SK-N-SH (cell line): ENCODE measurements around the gene SLC39A13. TPM values are rescaled to one million over a fixed set of nuclear protein-coding genes. Genes with fewer than 3 reads are reported as not detected.

ENCODE experiments used
- CTCF ChIA-PET: fragments of 300-600, 350-600 bp; formaldehyde crosslinking; extraction: SDS; loops from one replicate; lab custom pipeline; 2021; lab: Yijun Ruan, JAX
- POLR2A ChIA-PET: fragments of 350-600 bp; sonication (Branson Sonifier 250); formaldehyde crosslinking; extraction: SDS; loops from one replicate; lab custom pipeline; 2020; ENCODE audit warnings: antibody characterized with exemption, inconsistent platforms; lab: Yijun Ruan, JAX
- DNase-seq: peaks from one replicate; pipeline ENCODE4 v3.0.0; 2012
- H2AFZ ChIP-seq: fragments of 200-600 bp; sonication (generic); 2 replicates; pipeline ENCODE4 v1.8.1; 2016; ENCODE audit warnings: antibody characterized with exemption, mild to moderate bottlenecking, low read depth
- H3F3A ChIP-seq: fragments of 200-600 bp; sonication (generic); replicated peaks from 2 replicates; pipeline ENCODE3; 2016; ENCODE audit warnings: antibody characterized with exemption, mild to moderate bottlenecking; ENCODE audit not compliant: insufficient read depth
- H3K27ac ChIP-seq, 2 experiments: fragments of 200-500 bp in 1 of 2; fragments of 200-600 bp in 1 of 2; sonication (Bioruptor generic) in 1 of 2; sonication (generic), shearing (Covaris generic) in 1 of 2; 2 replicates each; pipeline versions ENCODE4 v1.5.1 to v1.6.1; 2014 to 2016; ENCODE audit warnings: low read depth in 2 of 2, inconsistent platforms in 1 of 2, low read length in 1 of 2, mild to moderate bottlenecking in 1 of 2, mixed read lengths in 1 of 2
- H3K27me3 ChIP-seq: fragments of 200-600 bp; sonication (generic), shearing (Covaris generic); 2 replicates; pipeline ENCODE4 v1.6.1; 2016; ENCODE audit warnings: mixed run types; ENCODE audit not compliant: insufficient read depth
- H3K36me3 ChIP-seq, 2 experiments: fragments of 200-500 bp in 1 of 2; fragments of 200-600 bp in 1 of 2; sonication (Bioruptor generic) in 1 of 2; sonication (generic) in 1 of 2; replicated peaks in 1 of 2; 2 replicates each; pipeline versions ENCODE3 to v1.5.1; 2014 to 2016; ENCODE audit warnings: low read length in 1 of 2, mild to moderate bottlenecking in 1 of 2; ENCODE audit not compliant: insufficient read depth in 2 of 2, control insufficient read depth in 1 of 2
- H3K4me1 ChIP-seq, 2 experiments: fragments of 200-500 bp in 1 of 2; fragments of 200-600 bp in 1 of 2; sonication (Bioruptor generic) in 1 of 2; sonication (generic), shearing (Covaris generic) in 1 of 2; 2 replicates each; pipeline versions ENCODE4 v1.5.1 to v1.6.1; 2014 to 2016; ENCODE audit warnings: low read depth in 1 of 2, low read length in 1 of 2, mixed run types in 1 of 2; ENCODE audit not compliant: insufficient read depth in 2 of 2, control insufficient read depth in 1 of 2
- H3K4me2 ChIP-seq: fragments of 200-600 bp; sonication (generic), shearing (Covaris generic); 2 replicates; pipeline ENCODE4 v1.6.1; 2017; ENCODE audit warnings: mixed run types
- H3K4me3 ChIP-seq, 2 experiments: fragments of 200-500 bp in 1 of 2; fragments of 200-600 bp in 1 of 2; sonication (Bioruptor generic) in 1 of 2; sonication (generic), shearing (Covaris generic) in 1 of 2; 2 replicates each; pipeline versions ENCODE4 v1.5.1 to v1.8.1; 2014 to 2016; ENCODE audit warnings: low read depth in 2 of 2, inconsistent platforms in 1 of 2, low read length in 1 of 2, mild to moderate bottlenecking in 1 of 2, mixed read lengths in 1 of 2, moderate library complexity in 1 of 2
- H3K79me2 ChIP-seq: fragments of 200-600 bp; sonication (generic); 2 replicates; pipeline ENCODE4 v1.8.1; 2017; ENCODE audit warnings: mild to moderate bottlenecking; ENCODE audit not compliant: insufficient read depth
- H3K9ac ChIP-seq: fragments of 200-600 bp; sonication (generic); 2 replicates; pipeline ENCODE4 v1.6.1; 2017; ENCODE audit warnings: mixed run types
- H3K9me2 ChIP-seq: fragments of 200-600 bp; sonication (generic); 2 replicates; pipeline ENCODE4 v1.6.1; 2017; ENCODE audit warnings: mixed run types
- H3K9me3 ChIP-seq: fragments of 200-600 bp; sonication (generic); 2 replicates; pipeline ENCODE4 v1.6.1; 2017; ENCODE audit warnings: mixed run types, mild to moderate bottlenecking, moderate library complexity
- H4K20me1 ChIP-seq: fragments of 200-600 bp; sonication (generic); 2 replicates; pipeline ENCODE4 v1.6.1; 2017; ENCODE audit warnings: mild to moderate bottlenecking, mixed run types; ENCODE audit not compliant: insufficient read depth
- CHD2 ChIP-seq: fragments of 150-350 bp; IDR thresholded peaks from 2 replicates; pipeline ENCODE4 v1.6.1; 2018; ENCODE audit warnings: low read length; ENCODE audit not compliant: partially characterized antibody
- FOSL2 ChIP-seq: IDR thresholded peaks from 2 replicates; pipeline ENCODE4 v1.4.0; 2012; ENCODE audit warnings: low read depth, mild to moderate bottlenecking, moderate library complexity, borderline replicate concordance
- IRF3 ChIP-seq: fragments of 150-350 bp; IDR thresholded peaks from 2 replicates; pipeline ENCODE4 v1.6.1; 2016; ENCODE audit warnings: mild to moderate bottlenecking, low read depth, low read length
- MXI1 ChIP-seq: IDR thresholded peaks from 2 replicates; pipeline ENCODE4 v1.6.1; 2012; ENCODE audit warnings: mild to moderate bottlenecking, low read depth, low read length, improper control_type of control experiment
- PBX3 ChIP-seq: IDR thresholded peaks from 2 replicates; pipeline ENCODE4; 2012
- POLR2AphosphoS5 ChIP-seq: IDR thresholded peaks from 2 replicates; pipeline ENCODE4 v1.6.1; 2012; ENCODE audit warnings: low read depth, low read length
- RCOR1 ChIP-seq: fragments of 150-350 bp; IDR thresholded peaks from 2 replicates; pipeline ENCODE4 v1.6.1; 2017; ENCODE audit warnings: antibody characterized with exemption, low read length
- REST ChIP-seq: IDR thresholded peaks from 2 replicates; pipeline ENCODE4 v1.6.1; 2012; ENCODE audit warnings: mild to moderate bottlenecking, low read depth, low read length, moderate library complexity
- SIN3A ChIP-seq: IDR thresholded peaks from 2 replicates; pipeline ENCODE4 v1.6.1; 2012; ENCODE audit warnings: low read depth, mild to moderate bottlenecking, low read length, moderate library complexity, borderline replicate concordance
- SMC3 ChIP-seq: IDR thresholded peaks from 2 replicates; pipeline ENCODE4 v1.6.1; 2012; ENCODE audit warnings: low read depth, low read length, improper control_type of control experiment
- TCF12 ChIP-seq: IDR thresholded peaks from 2 replicates; pipeline ENCODE4 v1.4.0; 2012
- USF1 ChIP-seq: IDR thresholded peaks from 2 replicates; pipeline ENCODE4 v1.4.0; 2012; ENCODE audit warnings: low read depth, borderline replicate concordance
- ZBTB33 ChIP-seq: IDR thresholded peaks from 2 replicates; pipeline ENCODE4 v1.4.0; 2012; ENCODE audit warnings: low read depth, borderline replicate concordance
- WGBS: methylation state at CpG from one replicate; pipeline ENCODE4 v1.1.6; 2017; ENCODE audit warnings: low lambda C conversion rate; 5-methylcytosine and 5-hydroxymethylcytosine counted together
- polyA plus RNA-seq, 3 experiments: library from polyadenylated mRNA; depleted of rRNA; stranded (reverse); fragments of >200 nt; gene quantifications; 2 replicates each; pipeline ENCODE4 v1.2.3, GENCODE V29; 2012

The SLC39A13 gene
- polyA plus RNA-seq, 1 of the 3 experiments (the other 2 are of a cell fraction) = 65.5 TPM

- H3K4me2 ChIP-seq = no peak overlapping the region
- WGBS = 96% methylated on average over 8 of the region's 9 CpGs
- POLR2A ChIA-PET = no interaction called here
Measured at GRCh38 chr11:47446833-47447232, 38.4 kb downstream of the SLC39A13 start.

GRCh38 chr11:47447906-47448305, 39.5 kb downstream of the SLC39A13 start:
- WGBS = 100% methylated on average over 1 of the region's 12 CpGs
- Histone ChIP-seq H2AFZ (no peak overlapping the region), H3K4me1 (peaks cover 0 to 11% of the 10 kb centered on the region in 2 experiments; a peak in 1 of 4 replicates), H3K9ac (no peak overlapping the region), H4K20me1 (no peaks in the 10 kb centered on the region), H3K27me3 (no peaks in the 10 kb centered on the region), H3F3A (no peaks in the 10 kb centered on the region), H3K9me2 (no peaks in the 10 kb centered on the region), H3K9me3 (no peaks in the 10 kb centered on the region), H3K79me2 (no peaks in the 10 kb centered on the region), H3K27ac (no peak overlapping the region), H3K36me3 (no peaks in the 10 kb centered on the region), H3K4me3 (no peak overlapping the region), H3K4me2 (no peak overlapping the region)
- POLR2A ChIA-PET = no interaction called here
- no peak for DNase-seq
- CTCF ChIA-PET = interaction anchor here (1.1 kb wide), 1 partner anchor 21 kb away, joined by 4 read pairs; the partner anchor contains the start of gene PSMC3
- no peak for TF ChIP-seq ZBTB33
- no peak for TF ChIP-seq REST
- no peak for TF ChIP-seq MXI1
- no peak for TF ChIP-seq IRF3
- TF ChIP-seq SMC3 = no peak
- TF ChIP-seq RCOR1 = no peak
- no peak for TF ChIP-seq SIN3A
- no peak for TF ChIP-seq USF1
- no peak for TF ChIP-seq CHD2
- no peak for TF ChIP-seq TCF12

More at GRCh38 chr11:47446833-47447232, 38.4 kb downstream of the SLC39A13 start:
- H3K9me3 ChIP-seq = no peaks in the 10 kb centered on the region
- no peaks in the 10 kb centered on the region for H3K79me2 ChIP-seq
- H2AFZ ChIP-seq = no peak overlapping the region
- no peak for DNase-seq
- no peak overlapping the region for H3K4me3 ChIP-seq
- H3F3A ChIP-seq = no peaks in the 10 kb centered on the region
- H4K20me1 ChIP-seq = no peaks in the 10 kb centered on the region
- CTCF ChIA-PET = interaction anchor here (1.5 kb wide), 1 partner anchor 10 kb away, joined by 3 read pairs; no protein-coding TSS in a partner anchor
- H3K27ac ChIP-seq = no peak overlapping the region
- TF ChIP-seq POLR2AphosphoS5 = no peak
- TF ChIP-seq PBX3 = no peak
- TF ChIP-seq FOSL2 = no peak
- no peak for TF ChIP-seq TCF12
- TF ChIP-seq MXI1 = no peak
- no peak for TF ChIP-seq IRF3
- TF ChIP-seq, all 33 proteins: peak for 0
- Histone ChIP-seq H3K9ac (no peak overlapping the region), H3K4me1 (peaks cover 0 to 11% of the 10 kb centered on the region in 2 experiments; a peak in 1 of 4 replicates), H3K36me3 (no peaks in the 10 kb centered on the region), H3K9me2 (no peaks in the 10 kb centered on the region), H3K27me3 (no peaks in the 10 kb centered on the region)
